Astrocyte of the spinal cord (primary cell): ENCODE results near the gene RPL36AL.

Experiments used
- DNase-seq: peaks from one replicate; pipeline ENCODE4 v3.0.0; 2011; ENCODE audit warnings: low read depth, low spot score
- H3K4me3 ChIP-seq: 2 replicates; pipeline ENCODE4 v1.5.1; 2011; ENCODE audit warnings: low read depth, mild to moderate bottlenecking, low read length, moderate library complexity
- in situ Hi-C: cut with HindIII; loops from 2 replicates; pipeline ENCODE4 v1.10.0; 2017; ENCODE audit warnings: low sequenced_read_pairs
- TF ChIP-seq, protein P1 (sequence below): IDR thresholded peaks from 2 replicates; pipeline ENCODE4 v1.5.1; 2012; ENCODE audit warnings: low read depth, mild to moderate bottlenecking, low read length, inconsistent platforms

The RPL36AL gene

DNA sequence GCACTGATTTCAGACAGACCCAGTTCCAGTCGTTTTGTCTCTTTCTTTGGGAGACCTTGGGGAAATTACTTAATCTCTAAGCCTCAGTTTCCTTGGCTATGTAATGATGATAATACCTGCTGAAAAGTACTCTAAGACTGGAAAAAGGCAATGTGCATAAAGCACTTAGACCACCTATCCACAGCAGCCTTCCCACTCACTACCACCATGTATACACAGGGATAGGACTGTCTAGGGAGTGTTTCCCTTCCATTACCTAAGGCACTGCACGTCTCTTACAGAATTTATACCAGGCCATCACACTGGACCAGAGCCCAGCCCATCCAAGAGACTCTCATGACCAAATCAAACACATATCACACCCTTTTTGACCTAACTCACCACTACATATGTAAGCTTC, 40.6 kb downstream of the RPL36AL start:
- no peak for DNase-seq
- no peak overlapping the region for H3K4me3 ChIP-seq
- TF ChIP-seq, protein P1, sequence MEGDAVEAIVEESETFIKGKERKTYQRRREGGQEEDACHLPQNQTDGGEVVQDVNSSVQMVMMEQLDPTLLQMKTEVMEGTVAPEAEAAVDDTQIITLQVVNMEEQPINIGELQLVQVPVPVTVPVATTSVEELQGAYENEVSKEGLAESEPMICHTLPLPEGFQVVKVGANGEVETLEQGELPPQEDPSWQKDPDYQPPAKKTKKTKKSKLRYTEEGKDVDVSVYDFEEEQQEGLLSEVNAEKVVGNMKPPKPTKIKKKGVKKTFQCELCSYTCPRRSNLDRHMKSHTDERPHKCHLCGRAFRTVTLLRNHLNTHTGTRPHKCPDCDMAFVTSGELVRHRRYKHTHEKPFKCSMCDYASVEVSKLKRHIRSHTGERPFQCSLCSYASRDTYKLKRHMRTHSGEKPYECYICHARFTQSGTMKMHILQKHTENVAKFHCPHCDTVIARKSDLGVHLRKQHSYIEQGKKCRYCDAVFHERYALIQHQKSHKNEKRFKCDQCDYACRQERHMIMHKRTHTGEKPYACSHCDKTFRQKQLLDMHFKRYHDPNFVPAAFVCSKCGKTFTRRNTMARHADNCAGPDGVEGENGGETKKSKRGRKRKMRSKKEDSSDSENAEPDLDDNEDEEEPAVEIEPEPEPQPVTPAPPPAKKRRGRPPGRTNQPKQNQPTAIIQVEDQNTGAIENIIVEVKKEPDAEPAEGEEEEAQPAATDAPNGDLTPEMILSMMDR, result no peak
- in situ Hi-C loops, result no loop called here

DNA sequence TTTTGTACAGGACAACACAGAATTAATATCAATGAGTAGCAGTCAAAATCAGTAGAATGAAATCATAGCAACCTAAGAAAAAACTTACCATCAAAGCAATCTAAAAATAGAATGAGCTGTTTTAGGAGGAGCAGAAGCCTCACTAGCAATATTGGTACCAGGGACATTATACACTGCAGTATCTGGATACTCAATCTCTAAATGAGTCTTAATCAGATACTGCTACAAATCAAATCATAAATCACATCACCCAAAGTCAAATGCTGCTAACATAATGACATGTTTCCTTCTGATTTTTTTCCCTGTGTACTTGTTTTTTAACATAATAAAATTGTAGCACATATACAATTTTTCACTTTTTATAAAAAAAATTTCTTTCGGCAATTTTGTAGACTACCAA, 42.3 kb downstream of the RPL36AL start:
- in situ Hi-C loops, result no loop called here

DNA sequence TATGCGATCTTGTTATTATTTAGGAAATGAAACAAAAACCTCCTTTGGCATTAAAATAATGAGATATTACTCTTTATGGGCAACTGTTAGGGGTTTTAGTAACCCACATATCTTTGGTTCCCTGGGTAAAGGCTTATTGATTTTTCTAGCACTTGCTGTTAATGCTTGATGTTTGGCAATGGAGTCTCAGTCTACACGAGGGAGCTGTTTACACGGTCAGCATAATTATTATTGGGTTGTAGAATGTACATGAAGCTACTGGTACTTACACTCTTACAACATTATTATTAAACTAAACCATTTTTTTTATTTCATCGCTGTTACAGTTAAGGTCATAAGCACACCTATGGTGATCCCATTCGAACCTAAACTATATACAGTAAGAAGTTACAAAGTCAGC, 46.4 kb downstream of the RPL36AL start:
- no peak overlapping the region for H3K4me3 ChIP-seq
- TF ChIP-seq, protein P1, result no peak
- DNase-seq, result no peak
- in situ Hi-C loops, result no loop called here

More for the DNA sequence above, 42.3 kb downstream of the RPL36AL start:
- H3K4me3 ChIP-seq, result no peak overlapping the region
- no peak for DNase-seq
- TF ChIP-seq, protein P1, result no peak

DNA sequence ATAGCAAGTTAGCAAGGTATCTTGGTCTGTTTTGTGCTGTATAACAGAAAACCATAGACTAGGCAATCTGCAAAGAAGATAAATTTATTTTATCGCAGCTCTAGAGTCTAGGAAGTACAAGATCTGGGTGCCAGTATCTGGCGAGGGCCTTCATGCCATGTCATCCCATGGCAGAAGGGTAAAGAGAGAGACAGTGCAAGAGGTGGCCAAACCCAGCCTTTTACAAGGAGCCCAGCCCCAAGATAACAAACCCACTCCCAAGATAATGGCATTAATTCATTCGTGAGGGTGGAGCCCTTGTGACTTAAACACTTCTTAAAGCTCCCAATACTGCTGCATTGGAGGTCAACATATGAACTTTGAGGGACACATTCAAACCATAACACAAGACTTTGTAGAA, 51.1 kb downstream of the RPL36AL start:
- H3K4me3 ChIP-seq, result no peak overlapping the region
- TF ChIP-seq, protein P1, result no peak
- no peak for DNase-seq
- in situ Hi-C loops, result no loop called here
